Stimulated activated CD4-positive, alpha-beta T cell treated with anti-CD3 and anti-CD28 coated beads, Interleukin-4, amount 100 ng/mL, for 4 hours (primary cell): ENCODE data around the gene CYFIP2.
A peak's percentile ranks its signal among the peaks of the same experiment; 100 is the strongest.

ENCODE experiments used
- DNase-seq, 2 experiments: peaks; one replicate each; pipeline ENCODE4 v3.0.0-alpha.2; 2020

CYFIP2 gene

DNA sequence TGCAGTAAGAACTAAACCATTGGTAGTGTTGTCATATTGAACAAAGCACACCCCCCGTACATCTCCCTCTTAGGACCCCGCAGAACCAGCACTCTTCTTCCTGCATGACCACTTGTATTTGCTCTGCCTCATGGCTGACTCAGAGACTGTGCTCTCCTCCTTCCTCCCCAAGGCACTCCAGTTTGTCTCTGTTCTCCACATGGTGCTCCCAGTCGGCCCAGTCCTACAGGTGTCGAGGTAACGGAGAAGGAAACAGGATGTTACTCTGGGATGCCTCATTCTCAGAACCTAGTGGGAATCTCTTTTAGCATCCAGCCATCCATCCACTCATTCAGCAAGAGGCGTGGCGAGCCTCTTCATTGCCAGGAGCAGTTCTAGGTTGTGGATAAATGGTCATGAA is 97.1 kb downstream of the CYFIP2 start:
- no peak for DNase-seq

DNA sequence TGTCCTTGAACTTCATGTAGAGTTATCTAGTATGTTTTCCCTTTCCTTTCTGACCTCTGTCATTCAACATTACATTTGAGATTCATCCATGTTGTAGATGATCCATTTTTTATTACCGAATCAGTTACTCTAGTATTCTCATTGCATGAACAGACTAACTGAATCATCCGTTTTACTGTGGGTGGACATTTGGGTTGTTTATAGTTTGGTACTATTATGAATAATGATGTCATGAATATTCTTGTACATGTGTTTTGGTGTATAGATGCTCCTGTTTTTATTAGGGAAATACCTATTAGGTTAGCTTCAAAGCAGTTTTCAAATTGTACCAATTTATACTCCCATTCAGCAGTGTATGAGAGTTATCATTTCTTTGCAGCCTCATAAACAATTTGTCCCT is 99.8 kb downstream of the CYFIP2 start:
- no peak for DNase-seq

DNA sequence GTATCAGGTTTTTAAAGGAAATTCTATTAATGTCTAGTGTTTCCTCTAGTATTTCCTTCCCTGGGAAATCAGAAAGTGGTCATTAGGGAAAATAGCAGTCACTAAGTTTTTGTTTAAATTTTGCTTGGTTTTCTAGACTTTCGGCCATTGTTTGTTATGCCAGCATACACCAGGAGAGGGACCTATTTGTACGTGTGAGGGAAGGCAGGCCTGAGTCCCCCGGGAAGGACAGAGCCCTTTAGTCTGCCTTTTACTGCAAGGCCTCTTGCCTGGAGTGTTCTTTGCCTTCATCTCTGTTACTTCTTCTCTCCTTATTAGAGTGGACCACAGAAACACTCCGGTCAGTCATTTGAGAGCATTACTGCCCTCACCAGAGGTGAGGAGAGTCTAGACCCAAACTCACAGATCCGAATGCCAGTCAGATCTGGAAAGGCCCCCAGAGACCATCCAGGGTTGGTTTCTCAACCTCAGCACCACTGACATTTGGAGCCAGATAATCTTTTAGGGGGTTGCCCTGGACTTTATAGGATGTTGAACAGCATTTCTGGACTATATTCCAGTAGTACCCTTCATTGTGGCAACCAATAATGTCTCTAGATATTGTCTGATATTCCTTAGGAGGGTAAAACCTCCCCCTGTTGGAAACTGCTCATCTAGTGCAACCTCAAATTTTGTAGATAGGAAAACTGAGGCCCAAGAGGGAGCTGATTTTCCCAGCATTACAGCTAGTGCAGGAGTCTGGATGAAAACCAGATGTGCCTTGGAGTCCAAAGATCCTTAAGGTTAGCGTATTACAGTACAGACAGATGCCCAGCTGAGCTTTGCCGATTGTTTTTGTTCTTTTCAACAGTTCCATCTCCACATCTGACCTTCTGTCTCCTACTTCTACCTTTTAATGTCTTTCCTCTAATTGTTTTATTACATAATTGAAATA is 101.1 kb downstream of the CYFIP2 start:
- DNase-seq: no peak

DNA sequence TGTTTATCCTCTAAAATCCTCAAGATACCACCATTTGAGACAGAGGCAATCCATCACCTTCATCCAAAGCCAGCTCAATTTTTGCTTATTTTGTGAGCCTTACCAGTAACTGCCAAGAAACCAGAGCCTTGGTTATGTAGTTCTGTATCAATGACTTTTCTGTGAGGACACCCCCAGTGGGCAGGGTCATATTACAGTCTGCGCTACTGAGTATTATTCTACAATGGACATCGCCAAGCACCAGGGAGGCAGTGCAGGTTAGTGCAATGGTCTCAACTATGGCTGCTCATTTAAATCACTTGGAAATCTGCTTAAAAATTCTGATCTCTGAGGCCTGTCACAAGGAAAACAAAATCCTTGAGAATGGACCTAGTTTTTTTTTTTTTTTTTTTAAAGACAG is 103.6 kb downstream of the CYFIP2 start:
- DNase-seq: no peak

DNA sequence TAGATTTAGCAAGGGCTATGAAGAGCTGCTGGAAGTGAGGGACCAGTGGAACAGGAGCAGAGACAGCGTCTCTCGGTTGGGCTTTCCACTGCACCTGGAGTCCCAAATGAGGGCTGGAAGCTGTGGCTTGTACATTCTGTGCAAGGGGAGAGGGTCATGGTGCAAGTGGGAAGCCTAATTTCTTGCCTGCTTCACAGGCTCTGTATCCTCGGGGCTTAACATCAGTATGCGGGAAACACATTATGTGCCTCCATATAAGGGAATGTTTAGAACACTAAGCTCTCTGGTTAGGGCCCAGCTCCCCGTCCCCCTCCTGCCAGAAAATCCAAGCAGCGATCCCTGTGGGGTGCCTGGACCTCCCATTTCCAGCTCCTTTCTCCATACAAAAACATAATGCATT is 105.0 kb downstream of the CYFIP2 start:
- no peak for DNase-seq

DNA sequence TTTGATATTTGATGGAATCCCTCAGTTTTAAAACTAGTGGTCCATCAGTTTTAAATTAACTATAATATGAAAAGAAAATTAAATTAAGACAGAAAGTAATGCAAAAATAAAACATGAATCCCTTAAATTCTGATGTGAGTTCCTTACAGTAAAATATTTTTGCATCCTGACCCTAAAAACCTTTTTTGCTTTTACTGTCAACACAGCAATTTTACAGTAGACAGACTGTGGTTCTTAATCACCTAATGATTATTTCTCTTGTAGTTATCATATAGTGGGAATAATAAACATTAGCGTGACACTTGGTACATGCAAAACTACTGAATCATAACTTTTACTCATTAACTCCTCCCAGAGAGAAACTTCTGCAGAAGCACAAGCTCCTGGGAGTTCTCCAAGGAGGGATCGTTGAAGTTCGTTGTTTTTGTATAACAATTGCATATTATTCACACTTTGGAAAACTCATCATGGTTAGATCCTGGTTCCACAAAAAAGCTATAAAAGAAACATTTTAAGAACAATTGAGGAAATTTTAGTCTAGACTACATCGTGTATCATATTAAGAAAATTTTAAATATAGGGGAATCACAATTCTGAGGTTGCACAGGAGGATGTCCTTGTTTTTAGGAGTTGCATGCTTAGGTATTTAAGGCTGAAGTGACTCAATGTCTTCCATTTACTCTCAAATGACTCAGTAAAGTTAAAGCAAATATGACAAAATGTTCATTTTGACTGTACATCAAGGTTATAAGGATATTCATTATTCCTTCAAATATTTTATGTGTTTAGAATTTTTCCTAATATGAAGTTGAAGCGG is 105.9 kb downstream of the CYFIP2 start:
- DNase-seq: no peak

DNA sequence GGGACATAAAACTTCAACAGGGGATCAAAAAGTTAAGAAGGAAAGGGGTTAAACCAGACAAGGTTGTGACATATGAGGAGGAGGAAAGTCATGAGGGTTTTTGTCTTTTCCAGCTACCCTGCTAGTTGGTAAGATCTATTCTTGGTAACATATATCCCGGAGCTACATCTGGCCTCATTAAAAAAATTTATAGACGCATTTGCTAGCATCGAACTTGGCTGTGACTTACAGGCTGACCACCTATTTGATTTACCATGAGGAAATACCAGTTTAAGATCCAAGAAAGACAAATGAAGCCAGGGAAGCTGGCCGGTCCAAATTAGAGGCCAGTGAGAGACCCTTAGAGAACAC is 106.5 kb downstream of the CYFIP2 start:
- DNase-seq: no peak

DNA sequence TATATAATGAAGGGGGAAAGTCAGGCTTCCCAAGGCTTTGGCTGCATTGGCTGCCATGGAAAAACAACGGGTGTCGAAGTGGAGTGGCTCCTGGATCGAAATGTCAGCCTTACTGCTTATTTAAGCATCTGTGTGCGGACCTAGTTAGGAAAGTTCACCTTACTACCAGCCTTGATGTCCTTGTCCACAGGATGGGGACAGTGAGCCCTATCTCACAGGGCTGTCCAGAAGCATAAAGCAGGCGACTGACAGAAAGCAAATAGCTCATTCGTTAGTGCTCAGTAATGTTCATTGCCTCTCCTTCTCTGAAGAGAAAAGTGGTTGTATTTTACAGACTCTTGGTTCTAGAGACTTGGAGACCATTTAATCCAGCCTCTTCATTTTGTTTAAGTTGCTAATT is 112.6 kb downstream of the CYFIP2 start:
- no peak for DNase-seq

DNA sequence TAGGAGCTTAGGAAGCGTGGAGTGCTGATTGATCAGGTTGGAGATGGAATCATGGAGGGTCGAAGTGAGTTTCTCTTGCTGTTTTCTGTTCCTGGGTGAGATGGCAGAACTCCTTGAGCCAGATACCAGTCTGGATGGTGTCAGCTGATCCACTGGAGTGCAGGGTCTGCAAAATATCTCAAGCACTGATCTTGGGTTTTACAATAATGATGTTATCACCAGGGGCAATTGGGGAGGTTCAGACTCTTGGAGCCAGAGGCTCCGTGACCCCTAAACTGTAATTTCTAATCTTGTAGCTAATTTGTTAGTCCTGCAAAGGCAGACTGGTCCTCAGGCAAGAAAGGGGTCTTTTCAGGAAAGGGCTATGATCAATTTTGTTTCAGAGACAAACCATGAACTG is 114.1 kb downstream of the CYFIP2 start:
- no peak for DNase-seq

DNA sequence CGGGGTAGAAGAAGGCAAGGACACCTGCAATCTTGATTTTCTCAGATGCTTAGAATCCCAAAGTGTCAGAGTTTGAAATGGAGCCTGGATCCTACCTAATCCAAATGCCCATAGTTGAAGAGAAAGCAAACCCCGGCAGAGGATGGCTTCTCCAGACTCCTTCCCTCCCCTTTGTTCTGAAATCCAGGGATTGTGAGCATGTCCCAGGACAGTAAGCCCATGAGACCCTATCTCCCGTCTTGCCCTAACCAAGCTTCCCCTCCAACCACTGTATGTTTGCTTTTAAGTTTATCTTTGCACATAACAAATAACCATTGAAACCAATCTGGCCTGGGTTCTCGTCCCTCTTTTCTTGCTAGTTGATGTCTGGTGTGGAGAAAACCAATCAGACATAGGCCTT is 115.8 kb downstream of the CYFIP2 start:
- no peak for DNase-seq

DNA sequence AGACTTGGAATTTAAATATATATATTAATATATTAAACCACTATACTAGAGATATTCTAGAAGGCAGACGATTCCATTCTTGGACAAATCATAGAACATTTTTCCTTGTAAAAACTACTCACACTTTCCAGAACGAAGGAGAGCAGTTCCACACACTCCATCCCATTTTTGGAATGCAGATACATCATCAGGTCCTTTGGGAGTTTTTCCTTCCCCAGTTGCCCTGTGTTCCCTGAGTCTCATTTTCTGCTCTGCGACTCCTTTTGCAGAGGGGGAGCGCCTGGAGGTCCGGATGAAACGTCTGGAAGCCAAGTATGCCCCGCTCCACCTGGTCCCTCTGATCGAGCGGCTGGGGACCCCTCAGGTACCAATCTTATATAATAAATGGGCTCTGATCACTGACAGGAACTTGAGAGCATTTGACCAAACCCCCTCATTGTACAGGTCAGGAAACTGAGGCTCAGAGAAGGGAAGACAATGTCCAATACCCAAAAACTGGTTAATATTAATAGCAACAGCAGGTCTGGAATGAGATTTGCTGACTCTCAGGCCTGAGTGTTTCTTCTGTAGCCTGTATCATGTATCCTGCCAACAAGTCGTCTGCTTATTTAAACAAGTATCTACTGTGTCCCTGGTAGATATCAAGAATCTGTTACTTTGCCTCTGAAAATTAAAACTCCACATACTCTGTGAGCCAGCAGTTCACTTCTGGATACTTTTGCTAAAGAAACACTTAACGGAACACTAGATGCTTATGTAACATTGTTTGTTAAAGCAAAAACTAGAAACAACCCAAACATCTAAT is 117.3 kb downstream of the CYFIP2 start:
- no peak for DNase-seq

DNA sequence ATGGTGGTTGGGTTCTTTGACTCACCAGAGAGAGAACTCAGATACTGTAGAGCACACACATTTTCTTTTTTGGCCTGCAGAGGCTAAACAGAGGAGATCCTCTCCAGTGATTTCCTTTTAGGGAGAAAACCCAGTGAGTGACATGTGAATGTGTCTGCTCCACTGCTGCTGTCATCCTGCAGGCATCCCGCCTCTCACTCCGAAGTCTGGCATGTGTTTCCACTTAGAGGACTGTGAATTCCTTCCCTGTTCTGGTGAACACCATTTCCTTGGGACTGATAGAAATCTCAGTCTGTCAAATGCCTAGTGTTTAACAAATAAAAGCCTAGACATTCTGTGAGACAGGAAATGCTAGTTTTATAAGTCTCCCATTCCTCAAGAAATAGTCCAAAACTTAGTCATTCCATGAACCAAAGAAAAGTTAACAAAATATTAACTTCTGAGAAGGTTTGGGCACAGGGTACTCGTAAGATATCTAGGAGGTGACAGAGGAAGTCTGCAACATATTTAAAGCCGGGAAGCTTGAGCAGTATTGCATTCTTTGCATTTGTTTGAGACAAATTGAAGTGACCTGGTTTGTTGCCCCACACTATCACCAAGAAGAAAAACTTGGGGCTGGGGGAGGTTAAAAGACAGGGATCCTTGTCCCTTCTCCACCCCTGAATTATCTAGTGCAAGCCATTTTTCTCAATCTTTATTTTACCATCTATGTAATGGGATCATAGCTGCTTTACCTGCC is 119.2 kb downstream of the CYFIP2 start:
- no peak for DNase-seq

DNA sequence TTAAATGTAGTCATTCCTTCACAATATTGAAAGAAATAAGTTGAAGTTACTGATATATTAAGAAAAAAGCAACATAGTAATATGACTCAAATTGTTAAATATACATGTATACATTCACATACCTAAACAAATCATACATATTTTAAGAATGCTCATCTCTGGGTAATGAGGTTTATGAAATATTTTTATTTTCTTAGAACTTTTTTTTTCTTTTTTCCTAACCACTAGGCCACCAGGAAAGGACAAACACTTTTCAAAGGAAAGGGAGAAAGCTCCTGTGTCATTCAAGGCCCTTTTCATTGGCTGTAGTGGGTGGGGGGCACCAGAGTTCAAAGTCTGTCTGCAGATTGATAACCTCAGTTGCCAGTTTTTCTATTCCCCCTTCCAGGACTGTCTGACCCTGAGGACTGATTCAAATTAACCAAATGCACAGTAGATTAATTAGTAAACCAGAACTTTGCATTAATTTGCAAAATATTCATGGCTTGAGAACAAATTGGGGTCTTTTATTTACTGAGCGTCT is 121.2 kb downstream of the CYFIP2 start:
- DNase-seq: no peak

DNA sequence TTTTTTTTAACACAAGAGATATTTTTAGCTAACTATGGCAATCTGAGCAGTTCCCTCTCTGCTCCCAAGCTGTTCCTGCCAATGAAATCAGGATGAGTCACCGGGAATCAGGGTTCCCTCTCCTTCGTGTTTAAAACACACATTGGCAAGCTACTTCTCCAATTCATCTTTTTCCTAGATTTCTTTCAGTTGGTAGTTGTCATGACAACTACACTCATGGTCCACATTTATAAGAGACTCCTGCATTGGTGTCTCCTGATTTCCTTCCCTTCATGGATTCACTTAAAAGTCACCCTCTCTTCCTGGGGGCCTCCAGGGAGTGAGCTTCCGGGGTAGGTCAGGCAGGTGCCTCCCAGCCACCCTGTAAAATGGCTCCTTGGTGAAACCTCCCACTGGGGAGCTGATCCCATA is 121.8 kb downstream of the CYFIP2 start:
- no peak for DNase-seq

DNA sequence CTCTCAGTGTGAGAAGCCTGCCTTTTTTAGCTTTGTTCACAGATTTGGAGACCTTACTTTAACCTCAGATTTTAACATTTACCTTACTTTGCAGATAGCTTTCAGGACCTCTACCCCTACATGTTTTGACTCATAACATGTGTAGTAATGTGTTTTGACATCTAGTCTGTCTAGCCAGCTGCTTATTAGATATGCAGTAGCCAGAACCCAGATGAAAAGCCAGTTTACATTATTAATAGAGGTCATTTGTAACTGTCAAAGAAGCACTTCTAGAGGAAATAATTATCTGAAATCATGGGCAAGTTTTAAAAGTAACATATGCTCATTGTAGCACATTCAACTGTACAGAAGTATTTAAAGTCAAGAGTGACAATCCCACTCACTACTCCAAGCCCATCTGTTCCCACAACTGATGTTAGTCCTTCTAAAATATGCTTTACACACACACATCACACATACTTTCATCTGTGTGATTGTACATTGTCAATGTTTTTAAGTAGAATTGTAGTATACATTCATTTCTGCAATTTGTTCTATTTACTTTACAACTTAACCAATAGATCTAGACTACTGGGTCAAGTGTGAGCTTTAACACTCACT is 122.3 kb downstream of the CYFIP2 start:
- DNase-seq: no peak

DNA sequence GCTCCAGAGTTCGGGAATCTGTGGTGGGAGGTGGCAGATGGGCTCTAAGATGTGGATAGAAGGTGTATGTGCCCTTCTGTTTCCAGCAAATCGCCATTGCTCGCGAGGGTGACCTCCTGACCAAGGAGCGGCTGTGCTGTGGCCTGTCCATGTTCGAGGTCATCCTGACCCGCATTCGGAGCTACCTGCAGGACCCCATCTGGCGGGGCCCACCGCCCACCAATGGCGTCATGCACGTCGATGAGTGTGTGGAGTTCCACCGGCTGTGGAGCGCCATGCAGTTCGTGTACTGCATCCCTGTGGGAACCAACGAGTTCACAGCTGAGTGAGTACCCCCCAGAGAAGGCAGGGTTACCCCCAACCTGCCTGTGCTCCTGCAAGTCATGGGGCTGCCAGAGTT is 123.2 kb downstream of the CYFIP2 start:
- DNase-seq: no peak

DNA sequence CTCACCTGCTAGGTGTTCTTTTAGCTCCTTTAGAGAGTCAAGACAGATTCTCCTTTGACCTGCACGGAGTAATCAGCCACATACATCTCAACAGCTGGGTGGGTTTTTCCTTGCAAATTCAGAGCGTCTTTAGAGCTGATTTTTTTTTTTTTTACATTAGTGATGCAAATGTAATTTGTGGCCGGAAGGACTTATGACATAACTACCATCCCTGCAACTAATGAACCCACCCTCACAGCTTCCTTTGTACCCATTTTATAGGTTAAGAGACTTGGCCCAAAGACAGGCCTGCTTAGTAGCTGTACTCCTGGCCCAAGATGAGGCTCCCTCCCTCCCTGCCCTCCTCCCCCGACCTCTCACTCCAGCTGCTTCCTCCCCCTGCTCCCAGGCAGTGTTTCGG is 124.2 kb downstream of the CYFIP2 start:
- no peak for DNase-seq

DNA sequence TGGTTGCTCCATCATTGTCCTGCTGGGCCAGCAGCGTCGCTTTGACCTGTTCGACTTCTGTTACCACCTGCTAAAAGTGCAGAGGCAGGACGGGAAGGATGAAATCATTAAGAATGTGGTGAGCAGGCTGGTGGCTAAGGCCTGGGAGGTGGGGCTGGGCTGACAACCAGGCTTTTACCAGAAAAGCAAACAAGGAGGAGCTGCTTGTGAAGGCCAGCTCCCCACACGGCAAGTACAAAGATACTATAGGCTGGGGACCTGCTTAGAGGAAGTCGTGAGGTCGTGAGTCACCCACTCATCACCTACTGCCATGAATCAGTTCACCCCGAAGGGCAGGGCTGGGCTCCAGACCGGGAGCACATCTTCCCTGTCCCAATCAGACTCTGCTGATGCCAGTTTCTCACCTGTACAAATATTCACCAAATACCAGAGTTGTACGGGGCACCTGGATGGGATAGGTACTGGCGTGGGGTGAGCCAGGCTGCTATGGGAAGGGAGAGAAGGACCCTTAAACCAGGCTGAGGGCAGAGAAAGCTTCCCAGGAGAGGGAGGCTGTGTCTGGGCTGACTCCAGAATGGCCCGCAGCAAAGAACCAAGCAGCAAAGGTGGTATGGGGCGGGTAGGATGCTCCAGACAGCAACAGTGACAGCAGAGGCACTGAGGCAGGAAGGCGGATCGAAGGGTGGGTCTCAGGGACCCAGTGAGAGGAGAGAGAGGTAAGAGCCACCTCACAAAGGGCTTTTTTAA is 124.8 kb downstream of the CYFIP2 start:
- peak; percentile 24 to 58 for DNase-seq

DNA sequence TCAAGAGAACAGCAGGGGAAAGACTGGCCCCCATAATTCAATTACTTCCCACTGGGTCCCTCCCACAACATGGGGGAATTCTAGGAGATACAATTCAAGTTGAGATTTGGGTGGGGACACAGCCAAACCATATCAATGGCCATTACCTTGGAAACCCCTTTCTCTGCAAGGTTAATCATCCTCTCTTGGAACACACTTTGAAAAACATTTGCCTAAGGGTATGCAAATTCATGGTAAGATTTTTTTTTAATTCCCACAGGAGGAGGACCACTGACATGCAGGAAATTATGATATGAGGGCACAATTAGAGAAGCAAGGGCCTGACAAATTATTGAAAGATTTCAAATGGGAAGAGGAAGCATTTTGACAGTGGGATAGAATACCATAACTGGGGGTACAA is 132.4 kb downstream of the CYFIP2 start:
- no peak for DNase-seq

DNA sequence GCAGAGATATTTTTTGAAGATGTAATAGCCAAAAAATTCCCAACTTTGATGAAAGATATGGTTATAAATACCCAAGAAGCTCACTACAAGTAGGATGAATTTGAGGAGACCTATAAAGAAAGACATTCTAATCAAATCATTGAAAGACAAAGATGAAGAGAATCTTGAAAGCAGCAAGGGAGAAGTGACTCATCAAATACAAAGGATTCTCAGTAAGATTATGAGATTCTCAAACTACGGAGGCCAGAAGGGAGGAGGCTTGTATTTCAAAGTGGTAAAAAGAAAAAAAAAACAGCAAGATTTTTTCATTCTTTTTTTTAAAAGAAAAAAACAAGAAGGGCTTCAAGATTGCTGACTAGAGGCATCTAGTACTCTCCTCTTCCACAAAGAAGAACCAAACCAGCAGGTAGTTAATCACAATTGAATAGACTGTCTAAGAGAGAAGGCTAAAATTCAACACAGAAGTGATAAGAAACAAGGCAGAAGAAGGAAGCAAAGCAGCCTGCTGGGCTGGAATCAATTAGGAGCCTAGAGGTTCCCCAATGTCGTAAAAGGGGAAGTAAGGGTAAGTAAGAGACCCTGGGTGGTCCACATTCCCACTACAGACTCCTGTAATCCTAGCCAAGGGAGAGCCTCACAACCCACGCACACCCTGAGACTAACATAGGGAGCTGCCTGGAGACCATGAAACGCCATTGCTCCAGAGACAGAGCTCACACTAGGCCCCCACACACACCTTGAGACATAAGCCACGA is 135.0 kb downstream of the CYFIP2 start:
- no peak for DNase-seq
